ENCODE data around the gene GFRA4.

Gene GFRA4

GRCh38 chr20:3622406-3622805 is 40.8 kb downstream of the GFRA4 start:
- TF ChIP-seq, protein P1, sequence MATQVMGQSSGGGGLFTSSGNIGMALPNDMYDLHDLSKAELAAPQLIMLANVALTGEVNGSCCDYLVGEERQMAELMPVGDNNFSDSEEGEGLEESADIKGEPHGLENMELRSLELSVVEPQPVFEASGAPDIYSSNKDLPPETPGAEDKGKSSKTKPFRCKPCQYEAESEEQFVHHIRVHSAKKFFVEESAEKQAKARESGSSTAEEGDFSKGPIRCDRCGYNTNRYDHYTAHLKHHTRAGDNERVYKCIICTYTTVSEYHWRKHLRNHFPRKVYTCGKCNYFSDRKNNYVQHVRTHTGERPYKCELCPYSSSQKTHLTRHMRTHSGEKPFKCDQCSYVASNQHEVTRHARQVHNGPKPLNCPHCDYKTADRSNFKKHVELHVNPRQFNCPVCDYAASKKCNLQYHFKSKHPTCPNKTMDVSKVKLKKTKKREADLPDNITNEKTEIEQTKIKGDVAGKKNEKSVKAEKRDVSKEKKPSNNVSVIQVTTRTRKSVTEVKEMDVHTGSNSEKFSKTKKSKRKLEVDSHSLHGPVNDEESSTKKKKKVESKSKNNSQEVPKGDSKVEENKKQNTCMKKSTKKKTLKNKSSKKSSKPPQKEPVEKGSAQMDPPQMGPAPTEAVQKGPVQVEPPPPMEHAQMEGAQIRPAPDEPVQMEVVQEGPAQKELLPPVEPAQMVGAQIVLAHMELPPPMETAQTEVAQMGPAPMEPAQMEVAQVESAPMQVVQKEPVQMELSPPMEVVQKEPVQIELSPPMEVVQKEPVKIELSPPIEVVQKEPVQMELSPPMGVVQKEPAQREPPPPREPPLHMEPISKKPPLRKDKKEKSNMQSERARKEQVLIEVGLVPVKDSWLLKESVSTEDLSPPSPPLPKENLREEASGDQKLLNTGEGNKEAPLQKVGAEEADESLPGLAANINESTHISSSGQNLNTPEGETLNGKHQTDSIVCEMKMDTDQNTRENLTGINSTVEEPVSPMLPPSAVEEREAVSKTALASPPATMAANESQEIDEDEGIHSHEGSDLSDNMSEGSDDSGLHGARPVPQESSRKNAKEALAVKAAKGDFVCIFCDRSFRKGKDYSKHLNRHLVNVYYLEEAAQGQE (IDR thresholded peaks at IDR 0.05; ENCODE audit: low read depth) = no peak
- TF ChIP-seq TEAD4 (IDR thresholded peaks at IDR 0.05) = no peak
- no peak for TF ChIP-seq TAF1 (IDR thresholded peaks at IDR 0.05; ENCODE audit: low read depth)
- TF ChIP-seq, protein P2, sequence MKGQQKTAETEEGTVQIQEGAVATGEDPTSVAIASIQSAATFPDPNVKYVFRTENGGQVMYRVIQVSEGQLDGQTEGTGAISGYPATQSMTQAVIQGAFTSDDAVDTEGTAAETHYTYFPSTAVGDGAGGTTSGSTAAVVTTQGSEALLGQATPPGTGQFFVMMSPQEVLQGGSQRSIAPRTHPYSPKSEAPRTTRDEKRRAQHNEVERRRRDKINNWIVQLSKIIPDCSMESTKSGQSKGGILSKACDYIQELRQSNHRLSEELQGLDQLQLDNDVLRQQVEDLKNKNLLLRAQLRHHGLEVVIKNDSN (IDR thresholded peaks at IDR 0.05) = no peak
- TF ChIP-seq EP300 (IDR thresholded peaks at IDR 0.05; ENCODE audit: borderline replicate concordance) = no peak
- no peak for TF ChIP-seq CREB1 (IDR thresholded peaks at IDR 0.05; ENCODE audit: low read depth)
- TF ChIP-seq CEBPB (IDR thresholded peaks at IDR 0.05) = no peak
- no peak for TF ChIP-seq YY1 (IDR thresholded peaks at IDR 0.05; ENCODE audit: low read depth)
- no peak for TF ChIP-seq NFIC (IDR thresholded peaks at IDR 0.05)
- no peak for TF ChIP-seq ZBTB7A (IDR thresholded peaks at IDR 0.05; ENCODE audit: low read depth)
- TF ChIP-seq FOXM1 (IDR thresholded peaks at IDR 0.05; ENCODE audit: borderline replicate concordance, low read depth) = no peak
- TF ChIP-seq MAX (IDR thresholded peaks at IDR 0.05) = no peak
- TF ChIP-seq TCF12 (IDR thresholded peaks at IDR 0.05; ENCODE audit: low read depth) = no peak
- no peak for TF ChIP-seq EGR1 (IDR thresholded peaks at IDR 0.05)
- TF ChIP-seq RAD21 (IDR thresholded peaks at IDR 0.05; ENCODE audit: low read depth) = no peak

DNA sequence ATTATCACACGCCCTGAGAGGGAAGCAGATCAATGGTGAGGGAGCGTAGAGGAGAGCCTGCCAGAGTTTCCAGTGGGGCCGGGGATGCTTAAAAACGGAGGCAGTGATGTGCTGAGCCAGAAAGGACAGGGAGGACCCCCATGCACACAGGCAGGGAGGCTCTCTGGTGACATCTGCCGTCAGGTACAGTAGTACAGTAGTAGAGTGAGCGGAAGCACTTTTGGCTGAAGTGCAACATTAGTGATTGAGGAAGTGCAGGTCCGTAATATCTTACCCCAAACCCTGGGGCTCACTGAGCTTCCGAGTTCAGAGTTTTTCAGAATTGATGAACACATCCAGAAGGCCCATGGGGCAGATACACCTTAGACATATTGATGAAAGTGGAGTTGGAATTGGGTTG is 42.1 kb downstream of the GFRA4 start:
- TF ChIP-seq NFIC (IDR thresholded peaks at IDR 0.05) = no peak

DNA sequence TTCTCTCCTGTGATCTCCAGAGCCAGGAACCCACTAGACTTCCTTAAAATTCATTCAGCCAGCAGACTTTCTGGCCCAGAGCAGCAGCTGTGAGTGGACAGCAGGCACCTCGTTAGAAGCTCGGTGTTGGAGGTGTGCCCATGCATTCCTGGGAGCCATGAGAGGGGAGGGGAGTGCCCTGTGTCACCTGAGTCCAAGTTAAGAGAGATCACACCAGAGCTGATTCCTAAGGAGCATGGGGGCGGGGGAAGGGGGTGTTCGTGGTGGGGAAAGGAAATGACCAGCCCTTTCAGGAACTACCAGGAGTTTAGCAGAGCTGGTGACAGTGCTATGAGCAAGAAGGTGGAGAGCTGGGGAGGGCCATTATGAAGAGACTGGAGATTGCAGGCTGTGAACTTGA is 46.9 kb downstream of the GFRA4 start:
- peak; percentile 67 for TF ChIP-seq NFIC (IDR thresholded peaks at IDR 0.05)
- TF ChIP-seq, protein P2 (IDR thresholded peaks at IDR 0.05) = peak; percentile 36; the same call in 1 of the 2 replicates
- TF ChIP-seq MAX (IDR thresholded peaks at IDR 0.05) = 0 out of 2 replicates have a peak, but pooled peaks have one; percentile 33
- TF ChIP-seq ZBTB7A (IDR thresholded peaks at IDR 0.05; ENCODE audit: low read depth) = no peak
- TF ChIP-seq TEAD4 (IDR thresholded peaks at IDR 0.05) = peak; percentile 86
- no peak for TF ChIP-seq EGR1 (IDR thresholded peaks at IDR 0.05)
- 0 out of 2 replicates have a peak, but pooled peaks have one; percentile 50 for TF ChIP-seq YY1 (IDR thresholded peaks at IDR 0.05; ENCODE audit: low read depth)

- TF ChIP-seq EP300 (IDR thresholded peaks at IDR 0.05; ENCODE audit: borderline replicate concordance) (no peak), CEBPB (IDR thresholded peaks at IDR 0.05) (no peak), TCF12 (IDR thresholded peaks at IDR 0.05; ENCODE audit: low read depth) (no peak), FOXM1 (IDR thresholded peaks at IDR 0.05; ENCODE audit: borderline replicate concordance, low read depth) (no peak), TAF1 (IDR thresholded peaks at IDR 0.05; ENCODE audit: low read depth) (no peak), NFIC (IDR thresholded peaks at IDR 0.05) (no peak), CREB1 (IDR thresholded peaks at IDR 0.05; ENCODE audit: low read depth) (no peak), ZBTB7A (IDR thresholded peaks at IDR 0.05; ENCODE audit: low read depth) (no peak), YY1 (IDR thresholded peaks at IDR 0.05; ENCODE audit: low read depth) (no peak), MAX (IDR thresholded peaks at IDR 0.05) (no peak), TEAD4 (IDR thresholded peaks at IDR 0.05) (no peak), EGR1 (IDR thresholded peaks at IDR 0.05) (no peak), RAD21 (IDR thresholded peaks at IDR 0.05; ENCODE audit: low read depth) (no peak)
- TF ChIP-seq, protein P1 (IDR thresholded peaks at IDR 0.05; ENCODE audit: low read depth) = no peak
- TF ChIP-seq, protein P2 (IDR thresholded peaks at IDR 0.05) = no peak
Observed at GRCh38 chr20:3614466-3614865, 48.7 kb downstream of the GFRA4 start.

DNA sequence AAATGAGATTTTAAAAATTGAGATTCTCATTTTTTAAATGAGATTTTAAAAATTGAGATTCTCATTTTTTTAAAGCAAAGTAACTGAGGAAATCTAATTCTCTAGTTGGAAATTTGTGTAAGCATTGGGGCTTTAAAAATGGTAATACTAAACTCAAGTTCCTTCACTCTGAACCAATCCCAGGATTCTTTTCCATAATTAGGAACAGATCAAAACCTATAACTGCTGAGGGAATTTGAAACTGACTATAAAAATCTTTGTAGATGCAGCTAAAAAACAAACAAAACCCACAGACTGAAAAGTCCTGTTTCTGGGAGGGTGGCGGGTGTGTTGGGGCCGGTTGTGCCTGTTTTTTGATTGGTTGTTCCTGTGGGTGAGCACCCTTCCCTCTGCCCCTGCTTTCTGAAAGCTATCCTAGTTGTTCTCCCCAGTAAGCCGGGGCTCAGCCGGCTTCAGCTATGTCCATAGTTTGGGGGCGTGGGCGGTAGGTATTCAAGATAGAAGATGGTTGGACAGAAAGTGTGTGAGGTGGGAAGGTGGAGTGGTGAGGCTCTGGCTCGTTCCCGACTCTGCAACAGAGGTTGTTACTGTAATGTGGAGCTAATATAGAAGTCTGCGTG is 49.3 kb downstream of the GFRA4 start:
- no peak for TF ChIP-seq YY1 (IDR thresholded peaks at IDR 0.05; ENCODE audit: low read depth)
- TF ChIP-seq EGR1 (IDR thresholded peaks at IDR 0.05) = peak; percentile 80
